ENCODE results near the gene ALS2CL. TPM values are rescaled to one million over a fixed set of nuclear protein-coding genes. Genes with fewer than 3 reads are reported as not detected.

The ALS2CL gene
- total RNA-seq, 1 experiment from 2014 or later = 16.4 TPM

DNA sequence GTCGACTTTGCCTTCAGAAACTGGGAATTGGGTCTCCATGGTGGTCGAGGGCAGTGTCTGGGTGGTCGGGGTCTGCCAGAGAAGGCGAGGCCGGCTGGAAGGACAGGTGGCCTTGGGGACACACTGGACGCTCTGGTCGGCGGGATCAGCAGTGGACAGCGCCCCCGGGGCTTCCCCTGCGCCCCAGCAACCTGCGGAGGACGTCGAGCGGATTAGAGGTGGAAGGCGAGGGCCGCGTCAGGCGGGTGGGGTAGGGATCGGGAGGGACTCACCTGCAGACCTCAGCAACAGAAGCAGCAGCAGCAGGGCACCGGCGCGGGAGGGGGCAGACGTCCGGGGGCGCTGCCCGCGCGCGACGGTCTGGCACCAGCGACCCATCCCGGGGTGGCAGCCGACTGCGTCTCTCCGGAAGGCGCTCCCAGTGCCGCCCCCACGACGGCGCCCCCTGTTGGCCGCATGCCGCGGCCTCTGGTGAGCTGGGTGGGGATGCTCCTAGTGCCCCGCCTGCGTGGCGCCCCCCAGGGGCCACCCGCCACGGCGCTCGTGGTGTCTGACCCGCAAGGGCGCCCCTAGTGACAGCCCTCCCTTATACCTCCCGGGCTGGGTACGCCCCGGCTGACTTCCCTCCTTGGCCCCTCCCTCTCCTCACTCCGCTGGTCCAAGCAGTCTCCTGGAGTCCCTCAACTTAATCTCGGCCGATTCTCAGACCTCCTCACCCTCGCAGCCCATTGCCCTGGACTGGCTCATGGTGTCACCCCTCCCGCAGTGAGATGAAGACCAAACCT, 24.2 kb upstream of the ALS2CL start, which contains the start of gene PRSS50:
Gene PRSS50 (minus strand): TSS at position 423 of the 785 bp plus-strand sequence. CDS start 45 bp downstream, at position 378.
- no peaks in the 10 kb centered on the region for H3K4me1 ChIP-seq (ENCODE audit: control insufficient read depth in 1 of 2, insufficient read depth in 2 of 2, low read length in 2 of 2)
- ATAC-seq = peak; percentile 92
- no peak for DNase-seq (ENCODE audit: low read depth, low spot score)
- POLR2A ChIA-PET = no interaction called here
- TF ChIP-seq POLR2A (IDR thresholded peaks at IDR 0.05; ENCODE audit: borderline replicate concordance, extremely low read depth, insufficient read depth, insufficient read length) = no peak
- TF ChIP-seq, protein P1, sequence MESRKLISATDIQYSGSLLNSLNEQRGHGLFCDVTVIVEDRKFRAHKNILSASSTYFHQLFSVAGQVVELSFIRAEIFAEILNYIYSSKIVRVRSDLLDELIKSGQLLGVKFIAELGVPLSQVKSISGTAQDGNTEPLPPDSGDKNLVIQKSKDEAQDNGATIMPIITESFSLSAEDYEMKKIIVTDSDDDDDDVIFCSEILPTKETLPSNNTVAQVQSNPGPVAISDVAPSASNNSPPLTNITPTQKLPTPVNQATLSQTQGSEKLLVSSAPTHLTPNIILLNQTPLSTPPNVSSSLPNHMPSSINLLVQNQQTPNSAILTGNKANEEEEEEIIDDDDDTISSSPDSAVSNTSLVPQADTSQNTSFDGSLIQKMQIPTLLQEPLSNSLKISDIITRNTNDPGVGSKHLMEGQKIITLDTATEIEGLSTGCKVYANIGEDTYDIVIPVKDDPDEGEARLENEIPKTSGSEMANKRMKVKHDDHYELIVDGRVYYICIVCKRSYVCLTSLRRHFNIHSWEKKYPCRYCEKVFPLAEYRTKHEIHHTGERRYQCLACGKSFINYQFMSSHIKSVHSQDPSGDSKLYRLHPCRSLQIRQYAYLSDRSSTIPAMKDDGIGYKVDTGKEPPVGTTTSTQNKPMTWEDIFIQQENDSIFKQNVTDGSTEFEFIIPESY (IDR thresholded peaks at IDR 0.05; ENCODE audit: extremely low read depth, insufficient replicate concordance, low read length) = no peak
- TF ChIP-seq EZH2 (IDR thresholded peaks at IDR 0.05) = no peak
- TF ChIP-seq ZNF274 (IDR thresholded peaks at IDR 0.05; ENCODE audit: low read depth, low read length) = no peak
- TF ChIP-seq, protein P2, sequence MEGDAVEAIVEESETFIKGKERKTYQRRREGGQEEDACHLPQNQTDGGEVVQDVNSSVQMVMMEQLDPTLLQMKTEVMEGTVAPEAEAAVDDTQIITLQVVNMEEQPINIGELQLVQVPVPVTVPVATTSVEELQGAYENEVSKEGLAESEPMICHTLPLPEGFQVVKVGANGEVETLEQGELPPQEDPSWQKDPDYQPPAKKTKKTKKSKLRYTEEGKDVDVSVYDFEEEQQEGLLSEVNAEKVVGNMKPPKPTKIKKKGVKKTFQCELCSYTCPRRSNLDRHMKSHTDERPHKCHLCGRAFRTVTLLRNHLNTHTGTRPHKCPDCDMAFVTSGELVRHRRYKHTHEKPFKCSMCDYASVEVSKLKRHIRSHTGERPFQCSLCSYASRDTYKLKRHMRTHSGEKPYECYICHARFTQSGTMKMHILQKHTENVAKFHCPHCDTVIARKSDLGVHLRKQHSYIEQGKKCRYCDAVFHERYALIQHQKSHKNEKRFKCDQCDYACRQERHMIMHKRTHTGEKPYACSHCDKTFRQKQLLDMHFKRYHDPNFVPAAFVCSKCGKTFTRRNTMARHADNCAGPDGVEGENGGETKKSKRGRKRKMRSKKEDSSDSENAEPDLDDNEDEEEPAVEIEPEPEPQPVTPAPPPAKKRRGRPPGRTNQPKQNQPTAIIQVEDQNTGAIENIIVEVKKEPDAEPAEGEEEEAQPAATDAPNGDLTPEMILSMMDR (IDR thresholded peaks at IDR 0.05 in 2 of 3, conservative IDR thresholded peaks at IDR 0.05 in 1 of 3; ENCODE audit: borderline replicate concordance in 1 of 3, insufficient read depth in 1 of 3, low read depth in 2 of 3, low read length in 2 of 3) = peak; percentile 74 to 91 (median 79)
- RAD21 ChIA-PET (ENCODE audit: low non-redundant PET in 1 of 2, low total read pairs in 2 of 2, uncharacterized antibody in 2 of 2, unreplicated experiment in 2 of 2) = no interaction called here
- BruUV-seq (replicated peaks) = no TSS peak
- H3K9me3 ChIP-seq (ENCODE audit: control insufficient read depth in 1 of 2, insufficient read depth in 1 of 2, low read depth in 1 of 2, low read length in 2 of 2) = no peaks in the 10 kb centered on the region
- H3K4me3 ChIP-seq (replicated peaks in 1 of 2; ENCODE audit: low read depth in 1 of 2, low read length in 2 of 2) = no peak within 1 kb of the TSS
- intact Hi-C loops (cut with micrococcal nuclease) = no loop called here
- no peak within 1 kb of the TSS for H3K9ac ChIP-seq (ENCODE audit: low read length)
- H3K4me2 ChIP-seq (ENCODE audit: low read length) = no peak within 1 kb of the TSS
- H3K9me2 ChIP-seq (ENCODE audit: insufficient read depth) = no peaks in the 10 kb centered on the region
- no peak within 1 kb of the TSS for H3K27ac ChIP-seq (ENCODE audit: low read depth, low read length)
- CTCF ChIA-PET = no interaction called here
- no peaks in the 10 kb centered on the region for H4K20me1 ChIP-seq (ENCODE audit: insufficient read depth)
- no peaks in the 10 kb centered on the region for H3K36me3 ChIP-seq (ENCODE audit: control insufficient read depth in 1 of 2, insufficient read depth in 2 of 2, low read length in 2 of 2)
- no peaks in the 10 kb centered on the region for H3K79me2 ChIP-seq (ENCODE audit: insufficient read depth, low read length)
- no peaks in the 10 kb centered on the region for H3K27me3 ChIP-seq (ENCODE audit: insufficient read depth, low read length)
- H2AFZ ChIP-seq (ENCODE audit: low read depth, low read length, poor library complexity, severe bottlenecking) = no peak within 1 kb of the TSS

Data from HCT116 (cell line).